Naive thymus-derived CD4-positive, alpha-beta T cell (primary cell): ENCODE measurements around the gene FNIP1. TPM values are rescaled to one million over a fixed set of nuclear protein-coding genes. Genes with fewer than 3 reads are reported as not detected.

Source experiments
- ATAC-seq: fragments of 150-1000 bp; cut with Tn5 transposase; 2 replicates; pipeline ENCODE4 v1.10.0; 2021; ENCODE audit warnings: mild to moderate bottlenecking, moderate library complexity
- CTCF ChIA-PET: fragments of 350-600 bp; sonication (Branson Sonifier 250); formaldehyde crosslinking; loops from one replicate; lab custom pipeline; 2021; ENCODE audit warnings: antibody characterized with exemption; lab: Charles Lee
- POLR2A ChIA-PET: fragments of 350-600 bp; sonication (Branson Sonifier 250); formaldehyde crosslinking; loops from one replicate; lab custom pipeline; 2021; ENCODE audit warnings: antibody characterized with exemption, inconsistent platforms; lab: Charles Lee
- DNase-seq, 9 donors: peaks; one replicate each; pipeline versions ENCODE4 v3.0.0 to v3.0.0-alpha.2; 2020 to 2022; ENCODE audit warnings: mixed read lengths in 1 of 9
- H3K27ac ChIP-seq: one replicate; pipeline ENCODE4 v1.7.0; 2013; ENCODE audit warnings: mild to moderate bottlenecking, low read depth, low read length, moderate library complexity
- H3K27me3 ChIP-seq, 2 donors: one replicate each; pipeline ENCODE4 v1.7.0; 2013; ENCODE audit warnings: low read length in 2 of 2, mild to moderate bottlenecking in 2 of 2, moderate library complexity in 2 of 2; ENCODE audit not compliant: control insufficient read depth in 2 of 2, insufficient read depth in 2 of 2
- H3K36me3 ChIP-seq, 3 experiments: 1 replicate in 2 of 3; 2 replicates in 1 of 3; pipeline ENCODE4 v1.7.0; 2013; ENCODE audit warnings: low read length in 3 of 3, mild to moderate bottlenecking in 3 of 3, moderate library complexity in 1 of 3; ENCODE audit not compliant: insufficient read depth in 3 of 3, control insufficient read depth in 2 of 3
- H3K4me1 ChIP-seq, 2 donors: one replicate each; pipeline ENCODE4 v1.7.0; 2013; ENCODE audit warnings: low read length in 2 of 2, mild to moderate bottlenecking in 2 of 2, moderate library complexity in 1 of 2; ENCODE audit not compliant: control insufficient read depth in 2 of 2, insufficient read depth in 2 of 2
- H3K4me3 ChIP-seq: 2 replicates; pipeline ENCODE4 v1.7.0; 2013; ENCODE audit warnings: mild to moderate bottlenecking, low read length
- H3K9me3 ChIP-seq, 3 experiments: 1 replicate in 2 of 3; 2 replicates in 1 of 3; pipeline ENCODE4 v1.7.0; 2013; ENCODE audit warnings: low read length in 3 of 3; ENCODE audit not compliant: control insufficient read depth in 2 of 3
- H3K27ac Mint-ChIP-seq, 9 donors: one replicate each; pipeline ENCODE4 v1.8.0; 2020 to 2022; ENCODE audit warnings: mixed read lengths in 9 of 9, mild to moderate bottlenecking in 8 of 9, moderate library complexity in 5 of 9, inconsistent platforms in 2 of 9
- H3K27me3 Mint-ChIP-seq, 5 donors: one replicate each; pipeline ENCODE4 v1.8.0; 2021 to 2022; ENCODE audit warnings: mixed read lengths in 5 of 5, mild to moderate bottlenecking in 1 of 5
- H3K36me3 Mint-ChIP-seq, 5 donors: one replicate each; pipeline ENCODE4 v1.8.0; 2020 to 2022; ENCODE audit warnings: mixed read lengths in 5 of 5, mild to moderate bottlenecking in 3 of 5, inconsistent platforms in 1 of 5
- H3K4me1 Mint-ChIP-seq, 7 donors: one replicate each; pipeline ENCODE4 v1.8.0; 2020 to 2022; ENCODE audit warnings: mixed read lengths in 7 of 7, mild to moderate bottlenecking in 3 of 7, inconsistent platforms in 1 of 7
- H3K4me3 Mint-ChIP-seq, 10 donors: one replicate each; pipeline ENCODE4 v1.8.0; 2020 to 2022; ENCODE audit warnings: mild to moderate bottlenecking in 10 of 10, mixed read lengths in 10 of 10, moderate library complexity in 6 of 10, inconsistent platforms in 2 of 10
- H3K9me3 Mint-ChIP-seq, 11 donors: one replicate each; pipeline ENCODE4 v1.8.0; 2020 to 2022; ENCODE audit warnings: mixed read lengths in 11 of 11, mild to moderate bottlenecking in 4 of 11, inconsistent platforms in 1 of 11, moderate library complexity in 1 of 11
- intact Hi-C, 2 donors: fragments of 100-400 bp; cut with micrococcal nuclease; formaldehyde crosslinking; loops; one replicate each; pipeline ENCODE4 v1.15.1; 2023
- polyA plus RNA-seq, 2 donors: library from polyadenylated mRNA; unstranded; fragments of 300-500 nt; fragmentation: Illumina TruSeq; gene quantifications; one replicate each; pipeline ENCODE4 v1.2.3, GENCODE V29; 2021
- total RNA-seq, 6 experiments: library from RNA in 5 of 6; stranded (reverse) in 5 of 6; gene quantifications; 1 replicate in 5 of 6; 2 replicates in 1 of 6; pipeline ENCODE4 v1.2.3 and lab custom pipeline; 2021 to 2026

The FNIP1 gene
- total and polyA plus RNA-seq, 7 experiments from 2014 or later = 8.8 to 48.5 (median 30.6) TPM

DNA sequence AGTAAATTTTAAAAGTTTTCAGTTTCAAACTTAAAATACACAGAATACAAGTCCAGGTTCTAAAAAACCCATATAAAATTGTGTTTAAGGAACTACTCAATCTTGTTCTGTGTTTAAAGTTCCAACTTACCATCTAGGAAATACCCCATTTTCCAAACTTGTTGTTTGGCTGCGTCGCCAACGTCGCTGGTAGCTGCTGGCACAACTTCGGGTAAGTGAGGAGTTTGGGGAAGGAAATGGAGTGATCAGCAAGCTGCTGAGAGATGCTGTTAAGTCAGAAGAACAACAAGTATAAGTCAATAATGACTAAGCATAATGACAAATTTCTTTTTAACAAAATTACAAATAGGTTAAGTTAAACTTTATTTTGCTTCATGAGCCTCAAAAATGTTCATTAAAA is 90.5 kb downstream of the FNIP1 start:
- CTCF ChIA-PET = no interaction called here

GRCh38 chr5:131694926-131695325 is 101.9 kb downstream of the FNIP1 start:
- Histone ChIP-seq H3K36me3 (peaks cover 0 to 12% (median 7%) of the 10 kb centered on the region in 3 experiments), H3K27me3 (no peaks in the 10 kb centered on the region), H3K4me1 (no peaks in the 10 kb centered on the region), H3K4me3 (no peak overlapping the region), H3K27ac (no peak overlapping the region), H3K9me3 (no peaks in the 10 kb centered on the region)
- Mint-ChIP-seq H3K4me3 (no peak overlapping the region), H3K27ac (no peak overlapping the region), H3K36me3 (peaks cover 15 to 67% (median 56%) of the 10 kb centered on the region in 5 donors), H3K4me1 (peaks cover 0 to 2% (median 0%) of the 10 kb centered on the region in 7 donors), H3K27me3 (no peaks in the 10 kb centered on the region), H3K9me3 (peaks cover 0 to 17% (median 6%) of the 10 kb centered on the region in 11 donors)
- ATAC-seq (no peak), DNase-seq (no peak)
- intact Hi-C loops = no loop called here
- ChIA-PET POLR2A (no interaction called here), CTCF (interaction anchor here (0.7 kb wide), 1 partner anchor 313 kb away, joined by 3 read pairs; no protein-coding TSS in a partner anchor)

More for the DNA sequence above, 90.5 kb downstream of the FNIP1 start:
- Histone ChIP-seq H3K36me3 (peaks cover 3 to 48% (median 6%) of the 10 kb centered on the region in 3 experiments), H3K27me3 (no peaks in the 10 kb centered on the region), H3K27ac (no peak overlapping the region), H3K4me1 (no peaks in the 10 kb centered on the region), H3K4me3 (no peak overlapping the region), H3K9me3 (no peaks in the 10 kb centered on the region)
- no peak overlapping the region for H3K4me3 Mint-ChIP-seq
- intact Hi-C loops = loop anchor here in 1 of 2 donors (10.0 kb wide), 1 partner anchor 359 kb away; the partner anchor contains the start of gene IL3
- H3K27me3 Mint-ChIP-seq = no peaks in the 10 kb centered on the region
- H3K4me1 Mint-ChIP-seq = peaks cover 0 to 11% (median 4%) of the 10 kb centered on the region in 7 donors
- ATAC-seq (no peak), DNase-seq (no peak)
- POLR2A ChIA-PET = no interaction called here
- H3K27ac Mint-ChIP-seq = no peak overlapping the region
- no peaks in the 10 kb centered on the region for H3K9me3 Mint-ChIP-seq
- H3K36me3 Mint-ChIP-seq = peaks cover 15 to 57% (median 48%) of the 10 kb centered on the region in 5 donors

DNA sequence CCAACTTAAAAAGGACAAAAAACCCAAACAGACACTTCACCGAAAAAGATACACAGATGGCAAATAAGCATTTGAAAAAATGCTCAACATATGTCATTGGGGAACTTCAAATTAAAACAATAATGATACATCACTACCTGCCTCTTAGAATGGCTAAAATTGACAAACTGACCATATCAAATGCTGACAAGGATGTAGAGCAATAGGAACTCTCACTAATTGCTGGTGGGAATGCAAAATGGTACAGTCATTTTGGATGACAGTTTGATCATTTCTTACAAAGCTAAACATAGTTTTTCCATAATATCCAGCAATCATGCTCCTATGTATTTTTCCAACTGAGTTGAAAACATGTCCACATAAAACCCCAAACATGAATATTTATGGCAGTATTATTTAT is 102.9 kb downstream of the FNIP1 start:
- Mint-ChIP-seq H3K27me3 (no peaks in the 10 kb centered on the region), H3K27ac (no peak overlapping the region), H3K9me3 (peaks cover 0 to 17% (median 6%) of the 10 kb centered on the region in 11 donors), H3K4me3 (no peak overlapping the region), H3K4me1 (peaks cover 0 to 2% (median 0%) of the 10 kb centered on the region in 7 donors), H3K36me3 (peaks cover 15 to 72% (median 64%) of the 10 kb centered on the region in 5 donors)
- no peak overlapping the region for H3K27ac ChIP-seq
- POLR2A ChIA-PET = interaction anchor here (0.7 kb wide), 1 partner anchor 1358 kb away, joined by 4 read pairs; the partner anchor contains the start of gene HSPA4
- H3K36me3 ChIP-seq = peaks cover 0 to 12% (median 7%) of the 10 kb centered on the region in 3 experiments
- H3K9me3 ChIP-seq = no peaks in the 10 kb centered on the region
- H3K27me3 ChIP-seq = no peaks in the 10 kb centered on the region
- CTCF ChIA-PET = no interaction called here
- H3K4me1 ChIP-seq = no peaks in the 10 kb centered on the region
- DNase-seq (no peak), ATAC-seq (no peak)
- H3K4me3 ChIP-seq = no peak overlapping the region
- intact Hi-C loops = no loop called here

DNA sequence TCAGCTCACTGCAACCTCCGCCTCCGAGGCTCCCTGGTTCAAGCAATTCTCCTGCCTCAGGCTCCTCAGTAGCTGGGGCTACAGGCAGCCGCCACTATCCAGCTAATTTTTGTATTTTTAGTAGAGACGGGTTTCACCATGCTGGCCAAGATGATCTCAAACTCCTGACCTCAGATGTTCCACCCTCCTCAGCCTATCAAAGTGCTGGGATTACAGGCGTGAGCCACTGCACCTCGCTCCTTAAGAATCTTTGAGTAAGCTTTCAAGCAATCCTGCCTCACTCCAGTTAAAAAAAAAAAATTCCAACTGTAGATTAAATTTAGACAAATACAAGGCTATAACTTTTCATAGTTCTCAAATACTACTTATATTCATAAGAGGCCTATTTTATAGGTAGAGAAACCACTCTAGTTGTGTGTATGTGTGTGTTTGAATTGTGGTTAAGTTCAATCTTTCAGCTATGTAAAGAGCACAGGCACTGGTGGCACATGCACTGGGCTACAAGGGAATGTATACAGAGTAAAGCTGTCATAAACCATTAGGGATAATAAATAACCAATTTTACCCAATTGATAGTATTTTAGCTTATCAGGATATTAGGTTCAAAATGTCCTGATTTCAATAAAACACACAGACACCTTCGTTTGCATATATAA is 111.2 kb downstream of the FNIP1 start:
- no peak overlapping the region for H3K4me3 Mint-ChIP-seq
- peaks cover 0 to 5% (median 0%) of the 10 kb centered on the region in 7 donors for H3K4me1 Mint-ChIP-seq
- no peak for ATAC-seq
- no peak overlapping the region for H3K4me3 ChIP-seq
- no peaks in the 10 kb centered on the region for H3K4me1 ChIP-seq
- peaks cover 4 to 45% (median 29%) of the 10 kb centered on the region in 5 donors for H3K36me3 Mint-ChIP-seq
- H3K27ac ChIP-seq = no peak overlapping the region
- POLR2A ChIA-PET = no interaction called here
- no peak overlapping the region for H3K27ac Mint-ChIP-seq
- CTCF ChIA-PET = no interaction called here
- no peaks in the 10 kb centered on the region for H3K27me3 ChIP-seq
- intact Hi-C loops = no loop called here
- peaks cover 0 to 4% (median 0%) of the 10 kb centered on the region in 3 experiments for H3K36me3 ChIP-seq
- H3K9me3 ChIP-seq = no peaks in the 10 kb centered on the region
- peaks cover 0 to 5% (median 3%) of the 10 kb centered on the region in 11 donors for H3K9me3 Mint-ChIP-seq
- DNase-seq = no peak
- H3K27me3 Mint-ChIP-seq = no peaks in the 10 kb centered on the region

GRCh38 chr5:131684595-131684994 is 112.2 kb downstream of the FNIP1 start:
- CTCF ChIA-PET = interaction anchor here (0.5 kb wide), 1 partner anchor 73 kb away, joined by 3 read pairs; no protein-coding TSS in a partner anchor
- Histone ChIP-seq H3K36me3 (peaks cover 0 to 5% (median 0%) of the 10 kb centered on the region in 3 experiments), H3K4me1 (no peaks in the 10 kb centered on the region), H3K9me3 (no peaks in the 10 kb centered on the region), H3K4me3 (no peak overlapping the region), H3K27me3 (no peaks in the 10 kb centered on the region), H3K27ac (no peak overlapping the region)
- H3K36me3 Mint-ChIP-seq = peaks cover under 1 to 47% (median 23%) of the 10 kb centered on the region in 5 donors
- H3K4me3 Mint-ChIP-seq = no peak overlapping the region
- POLR2A ChIA-PET = no interaction called here
- H3K27me3 Mint-ChIP-seq = no peaks in the 10 kb centered on the region
- DNase-seq (no peak), ATAC-seq (no peak)
- intact Hi-C loops = no loop called here
- peaks cover 0 to 5% (median 0%) of the 10 kb centered on the region in 7 donors for H3K4me1 Mint-ChIP-seq
- no peak overlapping the region for H3K27ac Mint-ChIP-seq
- H3K9me3 Mint-ChIP-seq = peaks cover 0 to 2% (median 0%) of the 10 kb centered on the region in 11 donors

GRCh38 chr5:131684051-131684450 is 112.8 kb downstream of the FNIP1 start:
- Mint-ChIP-seq H3K9me3 (peaks cover 0 to 2% (median 0%) of the 10 kb centered on the region in 11 donors), H3K27ac (no peak overlapping the region), H3K4me1 (peaks cover 0 to 5% (median 0%) of the 10 kb centered on the region in 7 donors), H3K4me3 (no peak overlapping the region), H3K36me3 (peaks cover 4 to 46% (median 22%) of the 10 kb centered on the region in 5 donors), H3K27me3 (no peaks in the 10 kb centered on the region)
- Histone ChIP-seq H3K36me3 (peaks cover 0 to 7% (median 0%) of the 10 kb centered on the region in 3 experiments), H3K9me3 (no peaks in the 10 kb centered on the region), H3K27ac (no peak overlapping the region), H3K27me3 (no peaks in the 10 kb centered on the region), H3K4me3 (no peak overlapping the region), H3K4me1 (no peaks in the 10 kb centered on the region)
- intact Hi-C loops = no loop called here
- POLR2A ChIA-PET = no interaction called here
- ATAC-seq = no peak
- no peak for DNase-seq
- CTCF ChIA-PET = no interaction called here
